Measurements from ENCODE around the gene STEAP3. TPM values are rescaled to one million over a fixed set of nuclear protein-coding genes. Genes with fewer than 3 reads are reported as not detected.

Gene STEAP3
- total RNA-seq, 1 donor from 2014 or later = 9.1 TPM

- DNase-seq (ENCODE audit: low spot score) (no peak), ATAC-seq (no peak)
- intact Hi-C loops (cut with DNase I) = no loop called here
These were observed 83.9 kb downstream of the STEAP3 start for GRCh38 chr2:119307419-119308140.

GRCh38 chr2:119308793-119309330 is 85.2 kb downstream of the STEAP3 start:
- intact Hi-C loops (cut with DNase I) = no loop called here
- ATAC-seq (no peak), DNase-seq (ENCODE audit: low spot score) (no peak)

- no peak for ATAC-seq
- no peak for DNase-seq (ENCODE audit: low spot score)
- intact Hi-C loops (cut with DNase I) = no loop called here
These were observed 87.7 kb downstream of the STEAP3 start for GRCh38 chr2:119311371-119311770.

GRCh38 chr2:119311831-119312230 is 88.2 kb downstream of the STEAP3 start:
- no peak for DNase-seq (ENCODE audit: low spot score)
- ATAC-seq = no peak
- intact Hi-C loops (cut with DNase I) = no loop called here

Other genes starting within 250 kb of the STEAP3 start
- not detected for gene C1QL2, start 65.1 kb upstream of the STEAP3 start, total RNA-seq
- 17.6 TPM for gene C2orf76, start 143.0 kb downstream of the STEAP3 start, total RNA-seq
- 105 TPM for gene DBI, start 143.1 kb downstream of the STEAP3 start, total RNA-seq
- gene TMEM37, start 208.0 kb downstream of the STEAP3 start, total RNA-seq = 7.1 TPM

Measured in sciatic nerve (tissue), 2 donors.